Dedifferentiated amniotic fluid mesenchymal stem cell (primary cell): ENCODE results near the gene UBN1.
A peak's percentile ranks its signal among the peaks of the same experiment; 100 is the strongest.
"Not testable (repeated sequence)": the region's sequence is repeated elsewhere in the genome, so short reads cannot be mapped to it uniquely, and the experiment has no call there.

Source experiments
- DNase-seq: peaks from one replicate; pipeline ENCODE4 v3.0.0-alpha.2; 2016; ENCODE audit errors: extremely low spot score

UBN1 gene

DNA sequence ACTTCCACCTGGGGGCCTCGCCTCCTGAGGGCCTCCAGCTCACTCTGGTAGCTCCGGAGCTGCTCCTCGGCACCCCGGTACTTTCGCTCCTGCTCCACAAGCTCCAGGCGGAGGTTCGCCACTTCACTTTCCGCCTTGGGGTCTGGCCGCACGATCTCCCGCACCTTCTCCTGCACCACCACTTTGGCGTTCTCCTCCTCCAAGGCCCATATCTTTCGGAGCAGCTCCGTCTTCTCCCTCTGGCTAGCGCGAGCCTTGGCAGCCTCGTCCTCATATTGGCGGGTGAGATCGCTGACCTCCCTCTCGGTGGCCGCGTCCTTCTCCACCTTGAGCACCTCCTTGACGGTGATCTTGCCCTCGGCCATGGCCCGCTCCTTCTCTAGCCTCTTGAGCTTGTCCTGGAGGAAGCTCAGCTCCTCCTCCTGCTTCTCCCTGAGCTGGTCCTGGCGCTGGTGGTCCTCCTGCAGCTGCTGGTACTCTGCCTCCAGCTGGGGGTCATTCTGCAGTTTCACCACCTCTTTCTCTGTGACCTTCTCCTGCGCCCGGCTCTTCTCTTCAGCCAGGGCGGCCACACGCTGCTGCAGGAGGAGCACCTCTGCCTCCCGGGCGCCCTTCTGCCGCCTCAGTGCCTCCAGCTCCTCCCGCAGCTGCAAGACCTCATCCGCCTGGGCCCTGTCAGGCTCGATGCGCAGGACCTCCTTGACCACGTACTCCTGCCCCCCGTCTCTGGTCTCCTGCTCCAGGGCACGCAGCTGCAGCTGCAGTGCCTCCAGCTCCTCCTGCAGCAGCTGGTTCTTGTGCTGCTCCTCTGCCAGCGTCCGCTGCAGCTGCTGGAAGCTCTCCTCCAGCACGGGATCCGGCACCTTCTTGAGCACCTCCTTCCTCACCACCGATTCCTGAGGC lies 37.9 kb downstream of the UBN1 start:
- no peak for DNase-seq

- DNase-seq: no peak
These were observed 38.9 kb downstream of the UBN1 start for GRCh38 chr16:4886151-4886550.

DNA sequence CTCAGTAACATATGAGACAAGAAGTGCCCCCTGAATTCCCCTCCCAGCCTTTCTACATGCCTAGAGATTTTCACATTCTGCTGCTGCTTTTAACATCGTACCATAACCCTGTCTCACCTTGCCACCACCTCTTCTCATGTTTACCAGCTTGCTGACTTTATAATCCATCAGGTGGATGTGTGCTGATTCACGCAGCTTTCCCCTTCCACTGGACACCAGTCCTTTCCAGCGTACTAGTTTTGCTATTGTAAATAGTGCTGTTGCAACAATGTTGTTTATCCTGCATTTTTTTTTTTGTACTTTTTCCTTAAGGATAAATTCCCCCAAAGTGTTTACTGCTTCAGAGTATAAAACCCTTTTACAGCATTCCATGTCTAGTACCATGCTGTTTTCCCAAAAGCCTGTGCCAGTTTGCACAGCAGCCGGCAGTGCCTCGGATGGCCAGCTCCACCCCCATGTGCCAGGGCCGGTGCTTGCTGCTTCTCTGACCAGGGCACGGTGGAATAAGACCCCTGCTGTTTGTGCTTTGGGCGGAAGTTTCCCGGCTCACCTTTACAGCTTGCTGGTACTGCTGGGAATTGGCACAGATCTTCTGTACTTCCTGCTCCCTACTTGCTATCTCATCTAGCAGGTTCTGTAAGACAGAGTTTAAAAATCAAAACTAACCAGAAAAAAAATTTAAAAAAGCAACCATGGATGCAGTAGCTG lies 41.3 kb downstream of the UBN1 start:
- no peak for DNase-seq

- DNase-seq: no peak
These were observed 42.7 kb downstream of the UBN1 start for GRCh38 chr16:4890026-4890425.

DNA sequence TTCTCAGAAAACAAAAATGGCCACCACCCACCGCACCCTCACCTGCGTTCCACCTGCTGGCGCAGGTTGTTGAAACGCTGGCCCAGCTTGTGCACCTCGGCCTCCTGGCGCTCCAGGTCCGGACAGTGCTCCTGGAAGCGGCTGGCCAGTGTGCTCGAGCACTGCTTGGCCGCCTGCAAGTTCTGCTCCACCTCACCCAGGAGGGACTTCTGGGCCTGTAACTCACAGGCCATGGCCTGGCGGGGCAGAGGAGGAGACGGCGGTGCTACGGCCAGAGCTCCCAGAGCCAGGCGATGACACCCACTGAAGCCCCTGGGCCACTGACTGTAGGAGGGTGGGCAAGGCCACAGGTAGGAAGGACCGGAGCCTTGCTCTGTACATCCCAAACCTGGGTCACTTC lies 43.4 kb downstream of the UBN1 start:
- no peak for DNase-seq

DNA sequence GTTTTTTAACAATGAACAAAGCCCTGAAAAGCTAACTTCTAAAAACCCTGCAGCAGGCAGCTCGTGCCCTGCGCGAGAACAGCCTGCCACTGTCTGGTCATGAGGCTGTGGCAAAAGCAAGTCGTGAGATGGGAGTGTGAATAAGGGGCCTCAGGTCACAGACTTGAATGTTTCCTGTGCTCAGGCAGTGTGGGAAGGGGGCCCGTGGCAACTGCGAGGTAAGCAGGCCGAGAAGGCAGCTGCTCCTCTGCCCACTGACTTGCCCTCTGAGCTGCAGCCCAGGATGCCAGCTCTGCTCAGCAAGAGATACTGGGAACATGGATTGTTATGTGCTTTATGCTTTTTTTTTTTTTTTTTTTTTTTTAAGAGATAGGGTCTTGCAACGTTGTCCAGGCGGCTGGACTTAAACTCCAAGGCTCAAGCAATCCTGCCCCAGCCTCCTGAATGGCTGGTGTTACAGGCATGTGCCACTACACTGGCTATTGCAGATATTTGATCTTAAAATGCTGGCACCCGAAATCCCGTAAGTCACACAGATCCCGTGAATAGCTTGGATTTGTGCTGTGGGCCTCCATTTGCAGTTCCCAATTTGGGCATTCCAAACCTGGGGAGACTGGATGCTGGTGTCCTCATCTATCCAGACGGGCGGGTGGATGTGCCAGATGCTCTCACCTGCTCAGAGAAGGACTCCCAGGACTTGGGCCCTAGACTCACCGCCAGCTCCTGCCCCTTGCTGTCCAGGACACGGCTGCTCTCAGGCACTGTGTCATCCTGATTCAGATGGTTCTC lies 44.0 kb downstream of the UBN1 start:
- DNase-seq: no peak

GRCh38 chr16:4891886-4892216 lies 44.6 kb downstream of the UBN1 start:
- DNase-seq: no peak

- peak; percentile 17 for DNase-seq
These were observed 45.3 kb downstream of the UBN1 start for GRCh38 chr16:4892361-4893102.

GRCh38 chr16:4893103-4893862 lies 46.0 kb downstream of the UBN1 start:
- DNase-seq: no peak

DNA sequence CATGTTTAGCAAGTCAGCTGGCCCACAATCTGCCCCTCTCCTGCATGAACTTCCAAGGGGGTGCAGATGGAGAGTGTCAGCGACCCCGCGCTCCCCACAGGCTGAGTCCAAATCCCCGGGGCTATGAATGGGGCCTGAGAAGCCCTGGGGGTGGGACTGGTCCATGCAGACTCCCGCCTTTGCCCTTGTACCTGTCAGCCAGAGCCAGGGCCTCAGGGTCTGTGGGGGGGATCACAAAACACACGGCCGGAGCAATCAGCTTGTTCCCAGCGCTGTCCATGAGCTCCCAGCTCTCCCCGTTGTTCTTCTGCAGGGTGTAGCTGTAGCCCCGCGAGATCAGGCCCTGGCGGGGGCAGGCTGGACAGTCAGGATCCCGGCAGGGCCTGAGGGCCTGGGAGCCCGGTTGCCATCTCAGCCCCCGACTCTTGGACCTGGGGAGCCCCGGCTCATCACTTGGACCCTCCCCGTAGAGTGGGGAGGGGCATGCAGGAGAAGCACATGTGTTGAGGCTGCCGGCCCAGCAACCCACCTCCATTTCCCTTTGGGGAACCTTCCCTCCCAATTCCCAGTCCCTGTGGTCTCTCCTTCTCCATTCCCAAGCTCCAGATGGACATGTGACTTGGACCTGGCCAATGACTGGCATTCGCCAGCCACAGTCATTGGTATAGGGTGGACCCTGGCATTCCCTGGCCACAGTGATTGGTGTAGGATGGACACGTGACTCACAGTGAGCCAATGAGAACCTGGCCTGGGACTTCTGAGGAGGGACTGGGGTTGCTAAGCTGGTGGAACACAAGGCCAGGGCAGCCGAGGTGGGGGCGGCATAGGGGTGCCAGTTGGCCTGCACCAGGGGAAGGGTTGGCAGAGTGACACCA lies 47.2 kb downstream of the UBN1 start:
- DNase-seq: no peak

DNA sequence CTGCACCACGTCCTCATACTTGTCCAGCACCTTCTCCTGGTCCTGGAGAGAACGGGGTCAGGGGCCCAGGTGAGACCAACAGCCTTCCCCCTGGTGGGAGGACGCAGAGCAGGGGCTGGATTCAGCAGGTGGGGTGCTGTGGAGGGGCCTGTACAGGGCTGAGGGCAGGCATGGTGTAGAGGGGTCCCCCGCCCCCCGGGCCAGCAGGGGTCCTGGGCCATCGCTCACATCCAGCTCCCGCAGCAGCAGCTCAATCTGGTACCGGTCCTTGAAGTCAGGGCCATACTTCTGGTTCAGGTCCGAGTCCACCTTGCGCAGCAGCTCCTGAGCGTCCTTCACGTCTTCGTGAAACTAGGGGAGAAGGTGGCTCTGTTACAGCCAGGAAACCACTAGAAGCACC lies 48.1 kb downstream of the UBN1 start:
- DNase-seq: no peak

DNA sequence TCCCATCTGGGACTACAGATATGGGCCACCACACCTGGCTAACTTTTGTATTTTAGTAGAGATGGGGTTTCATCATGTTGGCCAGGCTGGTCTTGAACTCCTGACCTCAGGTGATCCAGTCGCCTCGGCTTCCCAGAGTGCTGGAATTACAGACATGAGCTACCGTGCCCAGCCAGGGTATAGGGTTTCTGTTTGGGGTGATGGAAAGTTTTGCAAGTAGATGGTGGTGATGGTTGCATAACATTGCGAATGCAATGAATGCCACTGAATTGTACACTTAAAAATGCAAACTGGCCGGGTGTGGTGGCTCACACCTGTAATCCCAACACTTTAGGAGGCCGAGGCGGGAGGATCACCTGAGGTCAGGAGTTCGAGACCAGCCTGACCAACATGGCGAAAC lies 49.5 kb downstream of the UBN1 start:
- not testable (repeated sequence) for DNase-seq

DNA sequence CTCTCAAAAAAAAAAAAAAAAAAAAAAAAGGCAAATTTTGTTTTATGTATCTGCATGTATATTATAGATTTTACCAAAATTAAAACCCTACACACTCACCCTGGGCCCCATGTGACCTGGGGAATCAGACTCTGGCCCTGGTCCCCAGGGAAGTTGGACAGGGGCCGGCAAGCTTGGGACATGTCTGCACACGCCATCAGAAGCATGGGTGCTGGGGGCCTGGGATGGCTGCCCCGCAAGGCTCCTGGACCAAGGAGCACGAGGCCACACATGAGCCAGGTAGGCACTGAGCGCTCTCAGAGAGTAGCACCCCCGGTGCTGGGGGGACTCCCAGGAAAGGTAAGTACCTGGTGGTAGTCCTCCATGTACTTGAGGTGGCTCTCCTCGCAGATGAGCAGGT lies 50.0 kb downstream of the UBN1 start:
- no peak for DNase-seq

DNA sequence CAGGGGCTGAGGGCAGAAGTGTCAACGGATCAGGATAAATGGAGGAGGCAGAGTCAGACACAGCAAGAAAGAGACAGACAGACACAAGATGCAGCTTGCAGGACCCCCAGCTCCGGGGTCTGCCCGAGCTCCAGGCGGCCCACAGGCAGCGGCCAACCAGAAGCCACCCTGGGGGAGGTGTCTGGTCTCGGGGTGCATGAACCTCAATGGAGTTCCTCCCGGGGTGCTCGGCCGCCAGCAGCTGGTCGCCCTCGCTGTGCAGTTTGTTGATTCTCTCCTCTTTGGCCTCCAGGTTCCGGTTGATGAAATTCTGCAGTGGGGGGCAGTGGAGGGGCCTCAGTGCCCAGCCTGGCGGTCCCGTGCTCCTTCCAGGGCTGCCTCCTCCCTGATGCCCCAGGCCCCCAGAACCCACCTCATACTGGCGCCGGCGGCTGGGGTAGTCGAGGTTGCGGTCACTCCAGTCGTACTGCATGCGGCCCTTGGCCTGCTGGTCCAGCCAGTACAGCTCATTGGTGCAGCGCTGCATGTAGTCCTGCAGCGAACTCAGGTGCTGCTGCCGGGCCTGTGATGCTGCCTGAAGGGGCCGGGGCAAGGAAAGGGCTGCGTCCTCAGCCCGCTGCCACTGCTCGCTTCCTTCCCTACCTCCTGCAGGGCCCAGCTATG lies 51.7 kb downstream of the UBN1 start:
- no peak for DNase-seq

DNA sequence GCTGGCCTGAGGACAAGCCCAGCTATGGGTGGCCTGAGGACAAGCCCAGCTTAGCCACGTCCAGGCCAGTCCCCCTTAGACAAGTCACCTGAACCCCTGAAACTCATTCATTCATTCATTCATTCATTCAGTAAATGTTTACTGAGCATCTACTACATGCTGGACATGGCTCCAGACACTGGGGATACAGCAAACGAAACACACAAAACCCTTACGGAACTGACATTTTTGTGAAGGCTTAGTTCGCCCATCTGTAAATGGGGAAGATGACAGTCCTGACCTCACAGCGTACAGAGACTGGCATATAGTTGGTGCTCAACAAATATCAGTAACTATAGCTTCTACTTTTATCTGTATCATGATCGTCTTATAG lies 52.2 kb downstream of the UBN1 start:
- DNase-seq: no peak

DNA sequence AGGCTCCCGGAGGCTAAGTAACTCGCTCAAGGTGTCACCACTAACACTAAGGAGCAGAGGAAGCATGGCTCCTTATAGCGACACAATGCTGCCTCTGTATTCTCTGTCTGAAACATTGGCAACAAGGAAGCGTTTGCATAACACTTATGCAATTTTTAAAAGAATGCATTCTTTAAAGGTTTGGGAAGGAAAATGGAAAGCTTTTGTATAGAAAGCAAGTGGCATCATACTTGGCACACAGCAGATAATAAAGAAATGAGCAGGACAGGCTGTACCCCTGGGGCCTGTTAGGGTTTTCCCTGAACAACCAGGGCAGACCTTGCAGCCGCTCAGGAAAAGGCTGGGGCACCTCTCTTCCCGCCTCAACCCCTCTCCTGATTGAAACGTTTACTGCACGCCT lies 52.8 kb downstream of the UBN1 start:
- no peak for DNase-seq

- no peak for DNase-seq
These were observed 53.5 kb downstream of the UBN1 start for GRCh38 chr16:4900750-4901149.

GRCh38 chr16:4902038-4902437 lies 54.8 kb downstream of the UBN1 start:
- DNase-seq: no peak

GRCh38 chr16:4904108-4904941 lies 57.0 kb downstream of the UBN1 start:
- DNase-seq: no peak
